Vagina (tissue), 2 donors: ENCODE data around the gene ARPC1A. TPM values are rescaled to one million over a fixed set of nuclear protein-coding genes. Genes with fewer than 3 reads are reported as not detected.

ENCODE experiments used
- DNase-seq, 2 donors: peaks; one replicate each; pipeline ENCODE4 v3.0.0-alpha.2; 2017; ENCODE audit errors: extremely low spot score in 2 of 2
- H3K27ac ChIP-seq: fragments of 200-600 bp; sonication (generic); one replicate; pipeline ENCODE4 v1.5.1; 2019
- H3K27me3 ChIP-seq: fragments of 200-600 bp; sonication (generic); one replicate; pipeline ENCODE4 v1.5.1; 2019
- H3K36me3 ChIP-seq, 2 donors: fragments of 200-600 bp; sonication (generic); one replicate each; pipeline ENCODE4 v1.5.1; 2017 to 2019
- H3K4me1 ChIP-seq: fragments of 200-600 bp; sonication (generic); one replicate; pipeline ENCODE4 v1.5.1; 2019
- H3K4me3 ChIP-seq, 2 donors: fragments of 200-600 bp; sonication (generic); 1 replicate in 1 of 2; 2 replicates in 1 of 2; pipeline ENCODE4 v1.5.1; 2016 to 2019
- H3K9me3 ChIP-seq: fragments of 200-600 bp; sonication (generic); one replicate; pipeline ENCODE4 v1.5.1; 2019
- POLR2A ChIP-seq, 2 donors: fragments of 450-650 bp; IDR thresholded peaks; one replicate each; pipeline ENCODE4 v1.6.1; 2017; ENCODE audit warnings: antibody characterized with exemption in 2 of 2, mild to moderate bottlenecking in 2 of 2, moderate library complexity in 2 of 2
- POLR2AphosphoS5 ChIP-seq, 2 donors: sonication (generic); formaldehyde crosslinking; IDR thresholded peaks; one replicate each; pipeline ENCODE4 v1.9.0; 2017; ENCODE audit warnings: antibody characterized with exemption in 2 of 2, mild to moderate bottlenecking in 2 of 2, low read depth in 1 of 2; ENCODE audit not compliant: insufficient read depth in 1 of 2
- intact Hi-C: fragments of 100-400 bp; cut with DNase I; formaldehyde crosslinking; loops from one replicate; pipeline ENCODE4 v1.15.1; 2023
- total RNA-seq: library from RNA; depleted of rRNA; stranded (reverse); fragments of >200 nt; gene quantifications from one replicate; pipeline ENCODE4 v1.2.3, GENCODE V29; 2016
- TF ChIP-seq, protein P1 (sequence below), 3 experiments: fragments of 450-650 bp in 2 of 3; fragments of 200-600 bp in 1 of 3; sonication (generic) in 1 of 3; IDR thresholded peaks; one replicate each; pipeline ENCODE4 v1.5.1; 2017 to 2019; ENCODE audit warnings: antibody characterized with exemption in 3 of 3, mild to moderate bottlenecking in 2 of 3, moderate library complexity in 2 of 3

The ARPC1A gene
- total RNA-seq, 1 donor from 2014 or later = 106 TPM

DNA sequence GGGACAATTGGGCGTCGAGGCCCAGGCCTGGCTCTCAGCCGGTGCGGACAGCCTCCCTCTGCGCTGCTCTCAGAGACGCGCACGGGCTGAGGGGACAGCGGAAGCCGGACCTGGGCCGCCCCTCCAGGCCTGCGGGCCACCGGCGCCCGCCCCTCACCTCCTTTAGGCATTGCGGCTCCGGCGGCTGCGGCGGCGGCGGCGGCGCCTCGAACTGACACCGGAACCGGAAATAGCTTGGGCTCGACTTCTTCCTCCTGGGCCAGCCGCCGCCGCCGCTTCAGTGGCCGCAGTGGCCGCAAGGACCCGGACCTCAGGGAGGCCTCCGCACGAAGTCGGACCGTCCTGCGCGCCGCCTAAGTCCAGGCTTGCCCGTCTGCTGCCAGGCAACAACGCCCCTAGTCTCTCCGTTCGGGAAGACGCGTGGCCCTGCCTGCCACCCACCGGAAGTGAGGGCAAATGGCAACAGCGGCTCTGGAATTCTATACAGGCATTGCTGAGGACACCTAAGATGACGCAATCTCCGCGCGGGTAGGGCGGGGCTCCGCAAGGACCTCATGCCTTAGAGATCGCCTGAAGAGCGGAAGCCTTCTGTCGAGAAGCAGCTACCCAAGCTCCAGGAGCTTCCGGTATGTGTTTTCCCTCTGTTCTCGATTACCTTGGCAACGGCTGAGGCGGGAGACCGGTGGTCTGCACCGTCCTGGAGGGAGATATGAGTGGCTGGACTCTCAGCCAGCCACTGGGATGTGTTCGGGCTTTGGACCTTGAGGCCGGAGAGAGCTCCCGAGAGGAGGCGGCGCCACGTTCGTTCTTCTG, 82.9 kb downstream of the ARPC1A start, which contains the start of the genes BUD31 and PDAP1:
Gene BUD31, plus strand, starts transcription at position 591 of the 813 bp plus-strand sequence. CDS start 2,124 bp downstream, outside the sequence.
Gene PDAP1, minus strand, starts transcription at position 219 of the 813 bp plus-strand sequence. Its CDS starts 49 bp downstream, at position 170.
- Histone ChIP-seq H3K4me3 (peak within 1 kb of the TSS; percentile 94 to 99), H3K4me1 (peaks cover 58% of the 10 kb centered on the region), H3K27me3 (no peaks in the 10 kb centered on the region), H3K27ac (peak within 1 kb of the TSS; percentile 93), H3K36me3 (peaks cover 8 to 35% of the 10 kb centered on the region in 2 donors), H3K9me3 (no peaks in the 10 kb centered on the region)
- DNase-seq = peak in 1 of 2 donors; percentile 98
- intact Hi-C loops = loop anchor here (10.0 kb wide), 1 partner anchor 264 kb away; the partner anchor contains the start of gene SMURF1
- TF ChIP-seq, protein P1, sequence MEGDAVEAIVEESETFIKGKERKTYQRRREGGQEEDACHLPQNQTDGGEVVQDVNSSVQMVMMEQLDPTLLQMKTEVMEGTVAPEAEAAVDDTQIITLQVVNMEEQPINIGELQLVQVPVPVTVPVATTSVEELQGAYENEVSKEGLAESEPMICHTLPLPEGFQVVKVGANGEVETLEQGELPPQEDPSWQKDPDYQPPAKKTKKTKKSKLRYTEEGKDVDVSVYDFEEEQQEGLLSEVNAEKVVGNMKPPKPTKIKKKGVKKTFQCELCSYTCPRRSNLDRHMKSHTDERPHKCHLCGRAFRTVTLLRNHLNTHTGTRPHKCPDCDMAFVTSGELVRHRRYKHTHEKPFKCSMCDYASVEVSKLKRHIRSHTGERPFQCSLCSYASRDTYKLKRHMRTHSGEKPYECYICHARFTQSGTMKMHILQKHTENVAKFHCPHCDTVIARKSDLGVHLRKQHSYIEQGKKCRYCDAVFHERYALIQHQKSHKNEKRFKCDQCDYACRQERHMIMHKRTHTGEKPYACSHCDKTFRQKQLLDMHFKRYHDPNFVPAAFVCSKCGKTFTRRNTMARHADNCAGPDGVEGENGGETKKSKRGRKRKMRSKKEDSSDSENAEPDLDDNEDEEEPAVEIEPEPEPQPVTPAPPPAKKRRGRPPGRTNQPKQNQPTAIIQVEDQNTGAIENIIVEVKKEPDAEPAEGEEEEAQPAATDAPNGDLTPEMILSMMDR (IDR thresholded peaks at IDR 0.05) = no peak
- TF ChIP-seq POLR2A (IDR thresholded peaks at IDR 0.05) (peak in 1 of 2 donors; percentile 64), POLR2AphosphoS5 (IDR thresholded peaks at IDR 0.05; ENCODE audit: insufficient read depth in 1 of 2, low read depth in 1 of 2) (peak; percentile 97)

DNA sequence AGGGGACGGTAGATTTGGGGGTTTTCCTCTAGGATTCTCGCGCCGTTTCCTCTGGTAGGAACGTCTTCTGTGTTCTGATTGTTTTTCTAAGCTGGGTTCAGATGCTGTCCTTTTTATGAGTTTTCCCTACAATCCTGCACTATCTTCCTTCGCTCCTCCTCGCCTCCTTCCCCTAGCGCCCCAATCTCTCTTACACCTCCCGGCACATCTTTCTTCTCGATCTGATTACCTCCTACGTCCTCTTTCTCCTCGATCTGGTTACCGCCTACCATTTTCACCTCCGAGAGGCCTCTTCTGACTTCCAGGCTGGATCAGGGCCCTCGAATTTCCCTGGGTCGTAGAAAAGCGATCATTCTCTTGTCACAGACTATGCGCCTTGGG, 83.5 kb downstream of the ARPC1A start:
- DNase-seq = no peak
- Histone ChIP-seq H3K27me3 (no peaks in the 10 kb centered on the region), H3K27ac (peak overlapping the region; percentile 93), H3K36me3 (peaks cover 8 to 36% of the 10 kb centered on the region in 2 donors), H3K4me3 (peak overlapping the region; percentile 94 to 99), H3K9me3 (no peaks in the 10 kb centered on the region), H3K4me1 (peaks cover 58% of the 10 kb centered on the region)
- no peak for TF ChIP-seq POLR2AphosphoS5 (IDR thresholded peaks at IDR 0.05; ENCODE audit: insufficient read depth in 1 of 2, low read depth in 1 of 2)
- no peak for TF ChIP-seq POLR2A (IDR thresholded peaks at IDR 0.05)
- TF ChIP-seq, protein P1 (IDR thresholded peaks at IDR 0.05) = no peak
- intact Hi-C loops = loop anchor here (10.0 kb wide), 1 partner anchor 264 kb away; the partner anchor contains the start of gene SMURF1

DNA sequence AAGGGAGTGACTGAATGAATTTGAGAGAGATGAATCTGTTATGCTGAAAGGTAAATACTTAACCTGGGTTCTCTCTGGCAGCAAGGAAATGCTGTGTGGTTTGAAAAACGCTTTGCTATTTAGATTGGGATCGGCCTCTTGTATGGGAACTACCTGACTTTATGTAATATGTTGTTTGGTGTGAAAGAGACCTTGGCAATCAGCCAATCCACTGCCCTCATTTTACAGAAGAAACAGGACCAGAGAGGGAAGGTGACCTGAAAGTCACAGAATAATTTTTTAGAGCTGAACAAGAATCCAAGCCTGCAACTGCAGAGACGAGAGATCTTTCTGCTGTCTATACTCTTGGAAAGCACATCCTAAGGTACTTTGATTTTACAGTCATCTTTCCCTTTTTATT, 84.1 kb downstream of the ARPC1A start:
- H3K27me3 ChIP-seq = no peaks in the 10 kb centered on the region
- DNase-seq = no peak
- no peak overlapping the region for H3K27ac ChIP-seq
- H3K4me3 ChIP-seq = peak overlapping the region; percentile 94 to 99
- intact Hi-C loops = loop anchor here (10.0 kb wide), 1 partner anchor 265 kb away; the partner anchor contains the start of gene SMURF1
- TF ChIP-seq POLR2AphosphoS5 (IDR thresholded peaks at IDR 0.05; ENCODE audit: insufficient read depth in 1 of 2, low read depth in 1 of 2) = no peak
- TF ChIP-seq, protein P1 (IDR thresholded peaks at IDR 0.05) = no peak
- TF ChIP-seq POLR2A (IDR thresholded peaks at IDR 0.05) = no peak
- H3K4me1 ChIP-seq = peaks cover 53% of the 10 kb centered on the region
- peaks cover 8 to 39% of the 10 kb centered on the region in 2 donors for H3K36me3 ChIP-seq
- H3K9me3 ChIP-seq = no peaks in the 10 kb centered on the region

DNA sequence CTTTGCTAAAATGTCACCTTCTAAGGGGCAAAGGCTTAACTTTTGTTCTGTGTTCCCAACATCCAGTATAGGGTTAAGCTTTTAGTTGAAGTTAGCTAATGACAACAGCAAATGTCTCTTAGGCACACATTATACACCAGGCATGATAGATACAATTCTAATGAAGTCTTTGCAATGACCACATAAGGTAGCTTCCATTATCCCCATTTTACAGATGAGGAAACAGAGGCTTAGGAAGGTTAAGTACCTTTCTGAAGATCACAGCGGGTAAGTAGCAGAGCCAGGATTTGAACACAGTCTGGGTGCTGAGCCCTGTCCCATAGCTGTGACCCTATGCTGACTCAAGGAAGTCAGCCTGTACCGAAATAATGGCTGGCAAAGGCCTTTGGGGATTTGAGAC, 84.9 kb downstream of the ARPC1A start:
- Histone ChIP-seq H3K36me3 (peaks cover 8 to 47% of the 10 kb centered on the region in 2 donors), H3K27me3 (no peaks in the 10 kb centered on the region), H3K4me1 (peaks cover 45% of the 10 kb centered on the region), H3K27ac (no peak overlapping the region), H3K9me3 (no peaks in the 10 kb centered on the region), H3K4me3 (no peak overlapping the region)
- DNase-seq = no peak
- TF ChIP-seq, protein P1 (IDR thresholded peaks at IDR 0.05) = no peak
- no peak for TF ChIP-seq POLR2AphosphoS5 (IDR thresholded peaks at IDR 0.05; ENCODE audit: insufficient read depth in 1 of 2, low read depth in 1 of 2)
- TF ChIP-seq POLR2A (IDR thresholded peaks at IDR 0.05) = no peak
- intact Hi-C loops = no loop called here
